Measurements from ENCODE around the gene ZNF618. TPM values are rescaled to one million over a fixed set of nuclear protein-coding genes. Genes with fewer than 3 reads are reported as not detected.

The ZNF618 gene
- total and polyA plus RNA-seq, 8 donors = 1.2 to 19.8 (median 5.3) TPM

DNA sequence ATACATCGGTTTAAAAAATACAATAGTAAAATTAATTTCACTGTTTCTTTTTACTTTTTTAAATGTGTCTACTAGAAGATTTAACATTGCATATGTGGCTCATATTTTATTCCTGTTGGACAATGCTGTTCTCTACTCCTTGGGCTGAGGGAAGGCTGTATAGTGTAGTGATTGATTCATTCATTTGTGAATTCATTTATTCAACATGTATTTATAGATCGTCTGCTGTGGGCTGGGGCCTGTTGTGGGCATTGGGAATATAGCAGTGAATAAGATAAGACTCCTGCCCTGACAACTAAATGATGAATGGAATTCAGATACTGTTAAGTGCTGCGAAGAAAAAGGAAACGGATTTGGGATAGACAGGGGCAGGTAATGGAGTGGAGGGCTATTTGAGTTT lies 55.7 kb downstream of the ZNF618 start:
- WGBS, 5 donors = 72 to 85% (median 80%) methylated on average over 4 of the region's 4 CpGs
- peaks cover 0 to 10% (median 4%) of the 10 kb centered on the region in 4 donors for H3K9me3 ChIP-seq
- no peaks in the 10 kb centered on the region for H3K36me3 ChIP-seq
- H3K4me3 ChIP-seq = no peak overlapping the region
- intact Hi-C loops (cut with DNase I; ENCODE audit: low total_unique reads) = no loop called here
- TF ChIP-seq POLR2AphosphoS5 (IDR thresholded peaks at IDR 0.05) (no peak), CTCF (IDR thresholded peaks at IDR 0.05) (no peak), POLR2A (IDR thresholded peaks at IDR 0.05) (no peak), EP300 (IDR thresholded peaks at IDR 0.05) (no peak)
- no peak overlapping the region for H3K27ac ChIP-seq
- no peaks in the 10 kb centered on the region for H3K27me3 ChIP-seq
- peaks cover 6 to 22% (median 11%) of the 10 kb centered on the region in 4 donors for H3K4me1 ChIP-seq
- no peak for DNase-seq

DNA sequence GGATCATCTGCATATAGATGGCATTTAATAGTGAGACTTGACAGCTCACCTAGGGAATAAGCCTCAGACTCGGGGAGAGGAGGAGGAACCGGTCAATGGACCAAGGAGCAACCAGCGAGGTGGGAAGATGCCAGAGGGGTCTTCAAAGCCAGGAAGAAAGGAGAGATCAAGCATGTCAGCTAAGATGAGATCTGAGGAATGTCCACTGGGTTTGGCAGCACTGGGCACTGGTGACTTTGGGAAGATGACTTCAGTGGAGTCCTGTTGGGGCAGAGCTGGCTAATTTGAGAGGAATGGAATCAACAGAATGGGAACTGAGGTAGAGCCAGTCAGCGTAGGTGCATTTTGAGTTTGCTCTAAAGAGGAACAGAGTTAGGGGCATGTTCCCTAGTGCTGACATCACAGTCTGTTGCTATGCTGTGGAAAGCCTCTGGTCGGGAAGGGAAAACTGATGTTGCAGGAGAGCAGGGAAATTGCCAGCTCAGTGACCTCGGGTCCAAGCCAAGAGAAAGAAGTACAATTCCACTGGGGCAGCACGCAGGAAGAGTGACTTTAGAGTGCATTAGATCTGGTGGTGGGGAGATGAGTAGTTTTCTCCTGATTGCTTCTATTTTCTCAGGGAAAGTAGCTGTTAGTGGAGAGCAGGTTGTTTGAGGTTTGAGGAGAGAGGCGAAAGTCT lies 56.9 kb downstream of the ZNF618 start:
- H3K9me3 ChIP-seq = peaks cover 0 to 10% (median 4%) of the 10 kb centered on the region in 4 donors
- H3K4me1 ChIP-seq = peaks cover 6 to 22% (median 11%) of the 10 kb centered on the region in 4 donors
- H3K27me3 ChIP-seq = no peaks in the 10 kb centered on the region
- H3K27ac ChIP-seq = no peak overlapping the region
- no peak for TF ChIP-seq EP300 (IDR thresholded peaks at IDR 0.05)
- TF ChIP-seq POLR2A (IDR thresholded peaks at IDR 0.05) = no peak
- TF ChIP-seq CTCF (IDR thresholded peaks at IDR 0.05) = no peak
- TF ChIP-seq POLR2AphosphoS5 (IDR thresholded peaks at IDR 0.05) = no peak
- H3K4me3 ChIP-seq = no peak overlapping the region
- H3K36me3 ChIP-seq = no peaks in the 10 kb centered on the region
- WGBS, 5 donors = 87 to 93% (median 88%) methylated on average over 8 of the region's 8 CpGs
- peak in 1 of 2 donors; percentile 35 for DNase-seq
- intact Hi-C loops (cut with DNase I; ENCODE audit: low total_unique reads) = no loop called here

GRCh38 chr9:113933671-113934070 lies 57.6 kb downstream of the ZNF618 start:
- Histone ChIP-seq H3K27me3 (no peaks in the 10 kb centered on the region), H3K4me1 (peaks cover 6 to 22% (median 11%) of the 10 kb centered on the region in 4 donors), H3K4me3 (no peak overlapping the region), H3K9me3 (peaks cover 0 to 4% (median 2%) of the 10 kb centered on the region in 4 donors), H3K36me3 (no peaks in the 10 kb centered on the region), H3K27ac (no peak overlapping the region)
- intact Hi-C loops (cut with DNase I; ENCODE audit: low total_unique reads) = no loop called here
- TF ChIP-seq POLR2AphosphoS5 (IDR thresholded peaks at IDR 0.05) = no peak
- TF ChIP-seq POLR2A (IDR thresholded peaks at IDR 0.05) = no peak
- no peak for TF ChIP-seq EP300 (IDR thresholded peaks at IDR 0.05)
- TF ChIP-seq CTCF (IDR thresholded peaks at IDR 0.05) = no peak
- DNase-seq = peak in 1 of 2 donors; percentile 15

GRCh38 chr9:113934167-113934828 lies 58.2 kb downstream of the ZNF618 start:
- H3K4me1 ChIP-seq = peaks cover 4 to 20% (median 9%) of the 10 kb centered on the region in 4 donors
- intact Hi-C loops (cut with DNase I; ENCODE audit: low total_unique reads) = no loop called here
- H3K4me3 ChIP-seq = no peak overlapping the region
- peak in 1 of 2 donors; percentile 17 for DNase-seq
- TF ChIP-seq EP300 (IDR thresholded peaks at IDR 0.05) (no peak), POLR2A (IDR thresholded peaks at IDR 0.05) (no peak), POLR2AphosphoS5 (IDR thresholded peaks at IDR 0.05) (no peak), CTCF (IDR thresholded peaks at IDR 0.05) (no peak)
- no peak overlapping the region for H3K27ac ChIP-seq
- H3K9me3 ChIP-seq = no peaks in the 10 kb centered on the region
- H3K36me3 ChIP-seq = no peaks in the 10 kb centered on the region
- no peaks in the 10 kb centered on the region for H3K27me3 ChIP-seq
- 86 to 97% (median 91%) methylated on average over 14 of the region's 14 CpGs for WGBS, 5 donors

Data from stomach (tissue), 9 donors.